GM08714 (cell line): Measurements from ENCODE around the gene CREG1.
"Not testable (repeated sequence)": the region's sequence is repeated elsewhere in the genome, so short reads cannot be mapped to it uniquely, and the experiment has no call there.

ENCODE experiments used
- H3K4me3 ChIP-seq: fragments of 200-500 bp; sonication (Bioruptor generic); 2 replicates; pipeline ENCODE4 v1.5.1; 2014; ENCODE audit warnings: mild to moderate bottlenecking, low read length, inconsistent platforms
- ZNF274 ChIP-seq: IDR thresholded peaks from 2 replicates; pipeline ENCODE4 v1.6.1; 2012; ENCODE audit warnings: mild to moderate bottlenecking, low read depth, low read length

The CREG1 gene

GRCh38 chr1:167575649-167576048 lies 22.1 kb upstream of the CREG1 start:
- H3K4me3 ChIP-seq: no peak overlapping the region
- no peak for TF ChIP-seq ZNF274

GRCh38 chr1:167573035-167573434 lies 19.5 kb upstream of the CREG1 start:
- no peak for TF ChIP-seq ZNF274

GRCh38 chr1:167570712-167571111 lies 17.1 kb upstream of the CREG1 start:
- H3K4me3 ChIP-seq: not testable (repeated sequence)

More at GRCh38 chr1:167573035-167573434, 19.5 kb upstream of the CREG1 start:
- H3K4me3 ChIP-seq: no peak overlapping the region

- TF ChIP-seq ZNF274: no peak
- no peak overlapping the region for H3K4me3 ChIP-seq
These were observed 14.1 kb upstream of the CREG1 start for GRCh38 chr1:167567663-167568062.

GRCh38 chr1:167566766-167567165 lies 13.2 kb upstream of the CREG1 start:
- TF ChIP-seq ZNF274: no peak
- H3K4me3 ChIP-seq: no peak overlapping the region

- no peak for TF ChIP-seq ZNF274
- H3K4me3 ChIP-seq: no peak overlapping the region
These were observed 12.4 kb upstream of the CREG1 start for GRCh38 chr1:167565922-167566321.

GRCh38 chr1:167564612-167565270 lies 11.2 kb upstream of the CREG1 start:
- TF ChIP-seq ZNF274: no peak
- H3K4me3 ChIP-seq: no peak overlapping the region

- no peak for TF ChIP-seq ZNF274
- no peak overlapping the region for H3K4me3 ChIP-seq
These were observed 10.2 kb upstream of the CREG1 start for GRCh38 chr1:167563579-167564246.

- no peak overlapping the region for H3K4me3 ChIP-seq
- TF ChIP-seq ZNF274: no peak
These were observed 9.1 kb upstream of the CREG1 start for GRCh38 chr1:167562702-167563101.

GRCh38 chr1:167561753-167562152 lies 8.2 kb upstream of the CREG1 start:
- H3K4me3 ChIP-seq: no peak overlapping the region
- TF ChIP-seq ZNF274: no peak

- no peak overlapping the region for H3K4me3 ChIP-seq
- no peak for TF ChIP-seq ZNF274
These were observed 2.6 kb upstream of the CREG1 start for GRCh38 chr1:167555971-167556714.

- not testable (repeated sequence) for H3K4me3 ChIP-seq
These were observed 1.5 kb upstream of the CREG1 start for GRCh38 chr1:167555072-167555471.

GRCh38 chr1:167554028-167554779 lies 642 bp upstream of the CREG1 start:
- peak overlapping the region; percentile 67 for H3K4me3 ChIP-seq
- TF ChIP-seq ZNF274: no peak

GRCh38 chr1:167551362-167551761 lies 2.2 kb downstream of the CREG1 start:
- no peak overlapping the region for H3K4me3 ChIP-seq
- no peak for TF ChIP-seq ZNF274
